ENCODE results near the gene VCAN. TPM values are rescaled to one million over a fixed set of nuclear protein-coding genes. Genes with fewer than 3 reads are reported as not detected.

VCAN gene
- total RNA-seq, 1 donor from 2014 or later = 71.2 TPM

GRCh38 chr5:83472508-83473345, 1.2 kb downstream of the VCAN start:
- intact Hi-C loops (cut with DNase I) = loop anchor here (10.0 kb wide), 1 partner anchor 1118 kb away; no protein-coding TSS in a partner anchor
- Histone ChIP-seq H3K4me3 (peak overlapping the region; percentile 51 to 57), H3K27ac (peak overlapping the region; percentile 73), H3K36me3 (no peaks in the 10 kb centered on the region), H3K4me1 (peaks cover 23% of the 10 kb centered on the region), H3K27me3 (peaks cover 6% of the 10 kb centered on the region), H3K9me3 (no peaks in the 10 kb centered on the region)
- TF ChIP-seq POLR2A (IDR thresholded peaks at IDR 0.05) (no peak), CTCF (IDR thresholded peaks at IDR 0.05) (no peak), POLR2AphosphoS5 (IDR thresholded peaks at IDR 0.05; ENCODE audit: insufficient read depth in 1 of 2, low read depth in 1 of 2) (peak in 1 of 2 donors; percentile 1)
- DNase-seq (ENCODE audit: extremely low spot score in 2 of 2) = no peak

- H3K27me3 ChIP-seq = peaks cover 6% of the 10 kb centered on the region
- H3K4me1 ChIP-seq = peaks cover 23% of the 10 kb centered on the region
- no peaks in the 10 kb centered on the region for H3K9me3 ChIP-seq
- H3K36me3 ChIP-seq = no peaks in the 10 kb centered on the region
- peak overlapping the region; percentile 73 for H3K27ac ChIP-seq
- intact Hi-C loops (cut with DNase I) = loop anchor here (10.0 kb wide), 1 partner anchor 1119 kb away; no protein-coding TSS in a partner anchor
- peak in 1 of 2 donors; percentile 99 for DNase-seq (ENCODE audit: extremely low spot score in 2 of 2)
- peak; percentile 48 to 82 for TF ChIP-seq POLR2AphosphoS5 (IDR thresholded peaks at IDR 0.05; ENCODE audit: insufficient read depth in 1 of 2, low read depth in 1 of 2)
- peak; percentile 26 to 87 (median 79) for TF ChIP-seq CTCF (IDR thresholded peaks at IDR 0.05)
- peak in 1 of 2 donors; percentile 56 for TF ChIP-seq POLR2A (IDR thresholded peaks at IDR 0.05)
- peak overlapping the region; percentile 51 to 57 for H3K4me3 ChIP-seq
Observed at GRCh38 chr5:83473346-83474160, 2.0 kb downstream of the VCAN start.

- Histone ChIP-seq H3K27me3 (peaks cover 6% of the 10 kb centered on the region), H3K4me3 (peak overlapping the region; percentile 51 to 57), H3K4me1 (peaks cover 23% of the 10 kb centered on the region), H3K9me3 (no peaks in the 10 kb centered on the region), H3K27ac (peak overlapping the region; percentile 73), H3K36me3 (no peaks in the 10 kb centered on the region)
- peak in 1 of 2 donors; percentile 79 for TF ChIP-seq POLR2AphosphoS5 (IDR thresholded peaks at IDR 0.05; ENCODE audit: insufficient read depth in 1 of 2, low read depth in 1 of 2)
- peak in 1 of 2 donors; percentile 13 for TF ChIP-seq POLR2A (IDR thresholded peaks at IDR 0.05)
- TF ChIP-seq CTCF (IDR thresholded peaks at IDR 0.05) = no peak
- intact Hi-C loops (cut with DNase I) = loop anchor here (10.0 kb wide), 1 partner anchor 1119 kb away; no protein-coding TSS in a partner anchor
- no peak for DNase-seq (ENCODE audit: extremely low spot score in 2 of 2)
Observed at GRCh38 chr5:83474161-83474796, 2.7 kb downstream of the VCAN start.

GRCh38 chr5:83474991-83475390, 3.4 kb downstream of the VCAN start:
- intact Hi-C loops (cut with DNase I) = loop anchor here (10.0 kb wide), 1 partner anchor 1120 kb away; no protein-coding TSS in a partner anchor
- Histone ChIP-seq H3K4me3 (peak overlapping the region; percentile 51 to 57), H3K36me3 (no peaks in the 10 kb centered on the region), H3K9me3 (no peaks in the 10 kb centered on the region), H3K27ac (peak overlapping the region; percentile 73), H3K4me1 (peaks cover 23% of the 10 kb centered on the region), H3K27me3 (peaks cover 6% of the 10 kb centered on the region)
- TF ChIP-seq POLR2A (IDR thresholded peaks at IDR 0.05) = no peak
- no peak for TF ChIP-seq POLR2AphosphoS5 (IDR thresholded peaks at IDR 0.05; ENCODE audit: insufficient read depth in 1 of 2, low read depth in 1 of 2)
- TF ChIP-seq CTCF (IDR thresholded peaks at IDR 0.05) = no peak
- DNase-seq (ENCODE audit: extremely low spot score in 2 of 2) = no peak
